Gastrocnemius medialis (tissue), 4 donors: ENCODE data around the gene P2RX1.
A peak's percentile ranks its signal among the peaks of the same experiment; 100 is the strongest.

ENCODE experiments used
- POLR2A ChIP-seq, 2 donors: fragments of 450-650 bp; IDR thresholded peaks; one replicate each; pipeline ENCODE4 v1.6.1; 2017; ENCODE audit warnings: antibody characterized with exemption in 2 of 2, mild to moderate bottlenecking in 2 of 2, moderate library complexity in 2 of 2
- TF ChIP-seq, protein P1 (sequence below), 5 experiments: fragments of 450-650 bp in 3 of 5; fragments of 200-600 bp in 2 of 5; sonication (generic) in 2 of 5; IDR thresholded peaks in 4 of 5; conservative IDR thresholded peaks in 1 of 5; 1 replicate in 4 of 5; 2 replicates in 1 of 5; pipeline ENCODE4 v1.5.1; 2016 to 2019; ENCODE audit warnings: antibody characterized with exemption in 5 of 5, mild to moderate bottlenecking in 3 of 5, moderate library complexity in 3 of 5

DNA sequence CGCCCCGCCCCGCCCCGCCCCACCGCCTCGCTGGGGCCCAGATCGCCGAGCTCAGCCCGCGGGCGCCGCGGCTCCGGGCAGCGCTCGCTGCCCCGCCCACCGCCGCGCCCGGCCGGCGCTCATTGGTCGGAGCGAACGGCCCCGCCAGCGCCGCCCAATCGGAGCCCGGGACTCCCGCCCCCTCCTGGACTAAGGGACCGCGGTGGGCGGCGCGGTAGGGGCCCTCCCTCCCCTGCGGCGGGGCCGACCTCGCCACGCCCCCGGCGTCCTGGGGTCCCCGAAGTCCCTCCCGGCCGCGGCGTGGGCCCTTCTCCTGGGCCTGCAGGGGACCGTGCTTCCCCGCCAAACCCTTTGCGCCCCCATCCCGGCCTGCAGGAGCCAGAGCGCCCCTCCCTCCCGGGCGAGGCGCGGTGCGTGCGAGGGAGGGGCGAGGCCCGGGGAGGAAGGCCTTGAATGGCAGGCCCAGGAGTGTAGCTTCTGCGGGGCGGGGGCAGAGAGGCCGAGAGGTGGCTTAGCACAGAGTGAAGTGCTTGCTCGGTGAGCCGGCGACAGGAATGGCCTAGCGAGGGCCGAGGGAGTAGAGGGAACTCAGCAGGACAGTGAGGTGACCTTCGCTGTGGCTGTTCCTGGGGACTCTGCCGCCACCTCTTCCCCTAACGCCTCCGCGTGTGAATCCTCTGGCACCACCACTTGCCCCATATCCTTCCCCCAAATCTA is 23.1 kb downstream of the P2RX1 start, which contains the start of gene CAMKK1:
- peak; percentile 37 to 54 for TF ChIP-seq POLR2A (IDR thresholded peaks at IDR 0.05)
- TF ChIP-seq, protein P1, sequence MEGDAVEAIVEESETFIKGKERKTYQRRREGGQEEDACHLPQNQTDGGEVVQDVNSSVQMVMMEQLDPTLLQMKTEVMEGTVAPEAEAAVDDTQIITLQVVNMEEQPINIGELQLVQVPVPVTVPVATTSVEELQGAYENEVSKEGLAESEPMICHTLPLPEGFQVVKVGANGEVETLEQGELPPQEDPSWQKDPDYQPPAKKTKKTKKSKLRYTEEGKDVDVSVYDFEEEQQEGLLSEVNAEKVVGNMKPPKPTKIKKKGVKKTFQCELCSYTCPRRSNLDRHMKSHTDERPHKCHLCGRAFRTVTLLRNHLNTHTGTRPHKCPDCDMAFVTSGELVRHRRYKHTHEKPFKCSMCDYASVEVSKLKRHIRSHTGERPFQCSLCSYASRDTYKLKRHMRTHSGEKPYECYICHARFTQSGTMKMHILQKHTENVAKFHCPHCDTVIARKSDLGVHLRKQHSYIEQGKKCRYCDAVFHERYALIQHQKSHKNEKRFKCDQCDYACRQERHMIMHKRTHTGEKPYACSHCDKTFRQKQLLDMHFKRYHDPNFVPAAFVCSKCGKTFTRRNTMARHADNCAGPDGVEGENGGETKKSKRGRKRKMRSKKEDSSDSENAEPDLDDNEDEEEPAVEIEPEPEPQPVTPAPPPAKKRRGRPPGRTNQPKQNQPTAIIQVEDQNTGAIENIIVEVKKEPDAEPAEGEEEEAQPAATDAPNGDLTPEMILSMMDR (IDR thresholded peaks at IDR 0.05 in 4 of 5, conservative IDR thresholded peaks at IDR 0.05 in 1 of 5), result peak in 1 of 5 experiments; percentile 12
